GF-D8 (cell line): ENCODE data around the gene THBS3.

ENCODE experiments used
- DNase-seq: peaks from one replicate; lab custom pipeline; 2025; lab: John Stamatoyannopoulos, UW

THBS3 gene

GRCh38 chr1:155187456-155187891 lies 20.2 kb downstream of the THBS3 start:
- DNase-seq, result no peak

DNA sequence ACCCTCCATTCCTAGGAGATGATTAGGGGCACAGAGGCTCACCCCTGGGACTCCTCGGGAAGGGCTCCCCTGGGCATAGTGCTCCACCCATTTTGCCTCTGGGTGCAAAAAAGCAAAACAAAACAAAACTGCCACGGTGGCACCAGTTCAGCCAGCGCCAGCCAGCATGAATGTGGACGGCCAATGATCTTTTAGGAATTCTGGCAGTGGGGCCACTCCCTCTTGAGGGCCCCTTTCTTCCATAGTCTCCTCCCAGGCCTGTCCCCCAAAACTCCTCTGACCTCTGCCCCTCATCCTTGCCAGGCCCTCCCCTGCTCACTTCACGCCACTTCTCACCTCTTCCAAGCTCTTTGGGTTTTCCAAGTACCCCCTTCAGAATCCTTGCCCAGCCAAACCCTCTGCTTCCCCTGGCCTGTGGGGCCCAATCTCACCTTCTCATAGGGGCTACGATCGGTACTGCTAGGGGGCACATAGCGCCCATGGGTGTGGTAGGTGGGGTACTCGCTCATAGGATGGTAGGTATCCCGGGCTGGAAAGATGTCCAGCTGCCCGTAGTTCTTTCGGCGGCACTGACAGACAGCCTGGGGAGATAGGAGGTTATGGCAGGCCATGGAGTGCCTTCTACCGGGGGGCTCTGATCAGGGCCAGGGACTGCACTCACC lies 20.8 kb downstream of the THBS3 start:
- DNase-seq, result no peak

- DNase-seq, result no peak
Measured at GRCh38 chr1:155186067-155186793, 21.5 kb downstream of the THBS3 start.

DNA sequence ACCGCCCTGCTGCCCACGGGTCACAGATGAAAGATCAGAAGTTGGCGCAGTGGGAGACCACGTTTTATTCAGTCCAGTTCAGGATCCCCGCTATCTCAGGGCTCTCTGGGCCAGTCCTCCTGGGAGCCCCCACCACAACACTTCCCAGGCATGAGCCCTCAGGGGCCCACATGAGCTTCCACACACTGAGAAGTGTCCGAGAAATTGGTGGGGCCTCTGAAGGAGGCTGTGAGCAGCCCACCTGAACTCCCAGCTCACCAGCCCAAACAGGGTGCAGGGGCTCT lies 22.0 kb downstream of the THBS3 start:
- no peak for DNase-seq

DNA sequence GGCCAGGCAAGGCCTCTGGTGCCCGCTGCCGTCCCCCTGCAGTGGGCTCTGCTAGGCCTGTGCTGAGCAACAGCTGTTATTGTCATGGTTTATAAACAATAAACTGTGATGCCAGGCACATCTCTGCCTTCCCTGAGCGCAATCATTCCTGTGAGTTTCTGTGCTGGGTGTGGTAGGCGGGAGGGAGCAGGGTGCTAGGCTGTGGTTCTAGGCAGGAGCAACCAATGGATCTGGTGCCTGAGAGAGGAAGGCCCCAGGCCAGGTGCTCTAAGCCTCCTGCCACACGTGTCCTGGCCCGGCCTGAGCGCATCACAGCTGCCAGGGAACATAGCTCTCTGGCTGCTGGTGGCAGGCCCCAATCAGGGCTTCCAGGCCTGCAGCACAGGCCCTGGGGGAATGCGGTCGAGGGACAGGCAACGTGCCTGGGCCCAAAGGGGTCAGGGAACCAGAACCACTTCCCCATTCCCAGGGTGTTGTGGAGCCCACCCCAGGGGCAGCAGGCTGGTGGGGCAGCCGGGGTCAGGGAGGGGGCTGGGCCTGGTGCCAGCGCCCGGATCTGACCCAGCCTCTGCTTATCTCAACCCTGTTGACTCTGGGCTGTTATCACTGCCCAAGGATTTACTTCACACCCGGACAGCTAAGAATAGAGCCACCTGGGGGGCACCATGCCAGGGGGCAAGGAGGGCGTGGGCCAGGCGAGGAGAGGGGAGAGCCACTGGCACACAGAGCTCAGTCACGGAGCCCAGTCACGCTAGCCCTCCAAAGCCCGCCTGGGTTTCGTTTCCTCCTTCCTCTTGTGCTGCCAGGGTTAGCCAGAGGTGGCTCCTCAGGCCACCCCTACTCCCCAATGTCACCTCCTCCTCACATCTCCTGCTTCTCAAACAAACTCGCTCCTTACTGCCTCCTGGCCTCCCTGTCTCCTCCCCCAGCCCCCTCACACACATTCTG lies 22.6 kb downstream of the THBS3 start:
- peak; percentile 17 for DNase-seq

DNA sequence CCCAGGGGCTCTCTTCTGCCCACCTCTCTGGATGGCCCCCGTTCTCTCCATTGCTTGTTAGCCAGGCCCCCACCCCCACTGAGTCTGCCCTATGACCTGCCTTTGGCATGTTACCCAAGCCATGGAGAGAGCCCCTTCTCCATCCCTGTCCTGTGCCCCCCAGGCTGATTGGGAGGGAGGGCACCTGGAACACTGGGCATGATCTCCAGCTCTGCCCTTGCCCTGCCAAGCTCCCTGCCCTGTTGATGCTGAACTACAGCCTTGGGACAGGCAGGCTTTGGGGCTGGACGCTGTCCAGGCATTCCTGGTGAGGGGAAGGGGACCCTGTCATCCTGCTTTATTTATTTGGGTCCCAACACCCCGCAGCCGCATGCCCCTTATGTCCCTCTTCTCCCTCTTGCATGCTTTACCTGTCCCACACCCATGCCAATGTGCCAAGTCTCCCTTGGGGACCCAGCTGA lies 23.3 kb downstream of the THBS3 start:
- no peak for DNase-seq

- no peak for DNase-seq
Measured at GRCh38 chr1:155183775-155184221, 23.9 kb downstream of the THBS3 start.

GRCh38 chr1:155182052-155182550 lies 25.6 kb downstream of the THBS3 start:
- DNase-seq, result no peak

DNA sequence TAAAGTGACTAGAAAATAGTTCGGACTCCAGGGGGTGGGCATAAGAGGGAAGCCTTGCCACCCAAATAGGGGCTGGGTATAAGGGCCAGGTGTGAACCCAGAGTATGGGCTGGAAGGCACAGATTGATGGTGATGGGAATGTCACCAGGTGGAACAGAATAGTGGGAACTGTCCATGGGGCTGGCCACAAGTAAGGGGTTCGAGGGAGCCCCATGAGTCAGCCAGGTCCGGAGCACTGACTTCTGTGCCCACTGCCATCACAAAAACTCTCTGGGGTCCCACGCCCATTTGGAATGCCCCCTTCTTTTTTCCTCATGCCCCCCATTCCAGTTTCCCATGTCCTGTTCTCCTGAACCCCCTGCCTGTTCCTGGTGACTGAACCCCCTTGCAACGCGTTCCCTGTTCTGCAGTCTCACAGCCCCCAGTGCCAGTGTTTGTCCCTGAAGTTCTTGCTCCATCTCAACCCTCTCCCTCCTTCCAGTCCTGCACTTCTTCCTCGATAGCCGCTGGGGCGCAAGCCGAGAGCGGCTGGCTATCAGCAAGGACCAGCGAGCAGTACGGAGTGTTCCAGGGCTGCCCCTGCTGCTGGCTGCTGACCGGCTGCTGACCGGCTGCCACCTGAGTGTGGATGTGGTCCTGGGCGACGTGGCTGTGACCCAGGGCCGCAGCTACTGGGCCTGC lies 26.2 kb downstream of the THBS3 start:
- no peak for DNase-seq

DNA sequence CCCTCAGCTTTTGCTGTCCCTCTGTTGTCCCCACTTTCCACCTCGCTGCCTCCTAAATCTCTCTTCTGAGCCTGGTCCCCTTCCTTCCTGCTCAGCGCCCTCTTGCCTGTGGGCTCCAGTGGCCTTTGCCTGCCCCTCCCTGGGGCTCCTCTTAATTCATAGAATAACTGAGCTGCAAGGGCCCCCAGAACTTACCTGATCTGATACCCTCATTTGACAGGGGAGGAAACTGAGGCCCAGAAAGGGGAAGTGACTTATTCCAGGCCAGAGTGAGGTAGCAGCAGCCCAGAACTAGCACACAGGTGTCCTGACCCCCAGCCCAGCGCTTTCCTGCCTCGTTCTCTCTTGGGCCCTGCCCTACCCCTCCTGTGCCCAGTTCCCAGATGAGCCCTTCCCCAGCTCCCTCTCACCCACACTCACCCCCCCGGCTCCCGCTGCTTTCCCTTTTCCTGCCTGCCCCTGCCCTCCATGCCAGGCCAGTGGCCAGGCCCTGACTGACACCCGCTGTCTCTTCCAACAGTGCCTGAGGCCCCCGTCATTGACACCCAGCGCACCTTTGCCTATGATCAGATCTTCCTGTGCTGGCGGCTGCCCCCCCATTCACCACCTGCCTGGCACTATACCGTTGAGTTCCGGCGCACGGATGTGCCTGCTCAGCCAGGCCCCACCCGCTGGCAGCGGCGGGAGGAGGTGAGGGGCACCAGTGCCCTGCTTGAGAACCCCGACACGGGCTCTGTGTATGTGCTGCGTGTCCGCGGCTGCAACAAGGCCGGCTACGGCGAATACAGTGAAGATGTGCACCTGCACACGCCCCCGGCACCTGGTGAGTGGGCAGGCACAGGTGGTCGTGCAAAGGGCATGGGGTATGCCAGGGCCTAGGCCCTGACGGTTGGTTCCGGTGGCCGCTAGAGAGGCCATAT lies 28.3 kb downstream of the THBS3 start:
- DNase-seq, result no peak

DNA sequence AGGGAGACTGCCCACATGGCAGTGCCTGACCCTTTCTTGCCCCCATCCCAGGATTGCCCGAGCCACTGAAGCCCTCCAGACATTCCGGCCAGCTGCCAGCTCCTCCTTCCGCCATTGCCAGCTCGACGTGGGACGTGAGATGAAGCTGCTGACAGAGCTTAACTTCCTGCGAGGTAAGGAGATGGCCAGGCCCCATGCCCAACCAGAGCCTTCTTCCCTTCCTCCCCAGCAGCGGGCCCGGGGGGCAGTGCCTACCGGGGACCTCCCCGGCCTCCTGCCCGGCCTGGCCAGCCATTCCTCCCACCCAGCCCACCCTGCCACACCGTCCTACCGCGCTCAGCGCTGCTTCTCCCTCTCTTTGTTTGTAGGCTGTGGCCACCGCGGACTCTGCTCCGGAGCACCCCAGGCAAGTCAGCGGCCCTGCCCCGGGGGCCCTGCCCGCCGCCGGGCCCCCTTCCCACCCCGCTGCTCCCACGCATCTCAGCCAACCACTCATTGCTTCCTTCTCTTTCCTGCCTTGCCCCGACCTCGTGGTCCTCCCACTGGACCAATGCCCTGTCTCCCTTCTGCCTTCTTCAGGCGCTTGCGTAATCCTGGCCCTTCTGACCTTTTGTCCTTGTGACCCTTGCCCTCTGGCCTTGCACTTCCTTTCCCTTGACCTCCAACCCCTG lies 29.1 kb downstream of the THBS3 start:
- DNase-seq, result no peak

- no peak for DNase-seq
Measured at GRCh38 chr1:155177918-155178281, 29.8 kb downstream of the THBS3 start.

DNA sequence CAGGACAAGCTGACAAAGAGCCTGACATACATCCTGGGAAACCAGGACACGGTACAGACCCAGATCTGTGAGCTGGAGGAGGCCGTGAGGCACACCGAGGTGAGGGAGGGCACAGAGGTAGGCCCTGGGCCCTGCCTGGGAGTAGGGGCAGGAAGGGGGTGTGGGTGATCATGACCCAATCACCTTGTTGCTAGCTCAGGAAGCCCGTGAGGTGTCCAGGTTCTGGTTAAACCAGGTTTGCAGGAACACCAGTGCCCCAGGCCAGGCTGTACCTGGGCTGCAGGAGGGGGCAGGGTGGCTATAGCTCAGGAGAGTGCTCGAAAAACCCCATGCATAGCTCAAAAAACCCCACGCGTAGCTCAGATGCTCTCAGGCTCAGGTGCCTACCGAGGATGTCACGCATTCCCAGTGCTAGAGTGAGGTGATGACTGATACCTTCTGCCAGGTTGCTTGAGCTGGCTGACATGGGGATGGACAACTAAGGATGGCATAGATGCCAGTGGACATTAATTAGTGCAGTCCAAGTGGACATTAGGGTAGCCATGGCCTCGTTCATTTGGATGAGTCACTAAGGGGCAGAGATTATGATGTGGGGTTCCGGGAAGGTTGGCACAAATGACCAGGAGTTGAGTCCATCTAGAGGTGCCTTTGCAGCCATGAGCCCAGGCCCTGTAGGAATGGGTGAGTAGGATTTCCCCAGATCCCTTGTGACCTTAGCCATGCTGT lies 30.3 kb downstream of the THBS3 start:
- DNase-seq, result no peak

DNA sequence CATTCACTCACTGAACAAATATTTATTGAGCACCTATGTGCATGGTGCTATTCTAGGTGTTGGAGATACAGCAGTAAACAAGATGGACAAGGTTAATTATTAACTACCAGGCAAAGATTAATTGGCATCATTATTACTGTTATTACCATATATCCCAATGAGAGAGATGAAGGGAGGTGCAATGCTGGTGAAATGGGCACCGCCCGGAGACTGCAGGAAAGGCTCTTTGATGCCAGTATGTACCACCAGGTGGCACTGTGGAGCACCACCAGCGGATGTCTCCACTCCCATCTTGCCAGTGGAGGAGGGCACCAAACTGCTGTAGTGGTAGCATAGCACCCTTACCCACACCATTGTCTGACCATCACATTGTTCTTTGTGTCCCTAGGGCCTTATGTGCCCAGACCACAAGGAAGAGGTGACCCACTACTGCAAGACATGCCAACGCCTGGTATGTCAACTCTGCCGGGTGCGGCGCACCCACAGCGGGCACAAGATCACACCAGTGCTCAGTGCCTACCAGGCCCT lies 31.1 kb downstream of the THBS3 start:
- peak; percentile 30 for DNase-seq

GRCh38 chr1:155175927-155176371 lies 31.7 kb downstream of the THBS3 start:
- peak; percentile 50 for DNase-seq

GRCh38 chr1:155175281-155175926 lies 32.3 kb downstream of the THBS3 start:
- no peak for DNase-seq

DNA sequence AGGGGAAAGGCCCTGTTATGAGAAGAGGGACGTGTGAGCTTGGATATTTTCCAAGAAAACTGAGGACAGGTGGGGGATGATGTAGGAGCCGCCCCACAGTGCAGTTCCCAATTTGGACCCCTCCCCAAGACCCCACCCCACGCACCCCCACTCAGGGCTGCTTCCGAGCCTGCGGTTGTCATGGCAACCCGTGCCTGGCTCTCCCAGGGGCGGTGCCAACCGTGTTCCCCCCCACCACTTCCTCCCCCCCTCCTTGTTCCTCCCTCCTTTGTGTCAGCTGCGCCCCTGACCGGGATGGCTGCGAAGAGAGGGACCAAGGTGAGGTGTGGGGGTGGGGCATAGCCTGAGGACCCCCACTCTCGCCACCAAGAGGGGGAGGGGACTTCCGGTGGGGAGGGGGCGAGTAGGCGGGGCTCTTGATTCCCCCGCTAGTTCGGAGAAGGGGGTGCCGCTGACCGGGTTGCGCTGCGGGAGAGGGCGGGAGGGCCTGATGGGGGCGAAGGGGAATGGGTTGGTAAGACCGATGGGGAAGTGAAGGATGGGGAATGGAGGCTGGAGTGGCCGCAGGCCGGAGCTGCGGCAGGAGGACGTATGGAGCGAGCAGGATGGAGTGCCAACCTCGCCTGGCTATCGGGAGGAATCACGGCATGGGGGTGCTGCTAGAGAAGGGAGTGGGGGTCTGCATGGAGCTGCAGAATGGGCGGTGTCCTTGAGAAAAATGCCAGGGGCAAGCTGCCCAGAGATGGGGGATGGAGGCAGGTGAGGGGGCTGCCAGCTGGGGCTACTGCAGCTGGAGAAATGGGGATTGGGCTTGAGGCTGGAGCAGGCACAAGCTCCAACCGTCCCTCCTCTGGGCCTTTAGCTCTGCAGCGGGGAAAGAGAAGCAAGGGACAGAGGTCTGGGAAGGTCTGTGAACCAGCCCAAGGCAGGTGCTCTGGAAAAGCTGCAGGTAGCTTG lies 33.1 kb downstream of the THBS3 start:
- DNase-seq, result no peak
